GM21717 (cell line): Measurements from ENCODE around the gene MKKS.
A peak's percentile ranks its signal among the peaks of the same experiment; 100 is the strongest.

ENCODE experiments used
- ATAC-seq: cut with Tn5 transposase; IDR thresholded peaks from one replicate; pipeline ENCODE4 v1.9.1; 2021; ENCODE audit warnings: mild to moderate bottlenecking, moderate library complexity; ENCODE audit not compliant: unreplicated experiment

Gene MKKS

DNA sequence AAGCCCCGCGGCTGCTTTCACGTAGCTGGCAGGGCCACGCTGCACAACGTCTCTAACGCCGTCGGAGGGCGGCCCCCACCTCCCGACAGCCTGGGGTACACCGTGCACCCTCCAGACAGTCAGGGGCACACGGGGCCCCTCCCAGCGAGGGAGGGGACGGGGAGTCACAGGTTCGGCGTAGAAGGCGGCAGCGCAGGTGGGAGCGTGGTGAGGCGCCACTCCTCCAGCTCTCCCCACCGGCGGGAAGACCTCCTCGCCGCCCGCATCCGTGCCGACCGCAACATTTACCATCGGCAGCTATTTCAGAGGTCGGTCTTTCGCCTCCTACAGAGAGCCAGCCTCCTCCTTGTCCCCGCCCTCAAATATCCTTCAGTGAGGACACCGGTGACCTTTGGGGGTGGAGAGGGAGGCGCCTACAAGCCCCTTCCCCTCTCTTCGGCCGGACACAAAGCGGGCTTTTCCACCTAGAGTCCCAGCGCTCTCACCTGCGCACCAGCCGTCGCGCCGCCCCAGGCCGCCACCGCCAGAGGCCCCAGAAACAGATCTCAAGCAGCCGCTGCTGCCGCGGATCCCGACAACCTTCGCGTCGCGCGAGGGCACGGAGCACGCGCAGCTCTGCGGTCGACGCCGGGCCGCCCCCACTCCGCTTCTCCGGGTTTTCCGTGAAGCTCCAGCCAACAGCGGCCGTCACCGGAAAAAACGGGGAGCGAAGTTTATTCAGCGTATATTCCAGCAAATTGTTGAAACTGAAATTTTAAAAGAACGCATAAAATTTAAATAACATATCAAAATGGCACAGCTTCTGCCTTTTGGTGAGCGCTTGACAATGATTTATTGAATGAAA is at the start of gene MKKS:
TSS of gene MKKS (minus strand) at position 600 of the 844 bp plus-strand sequence. CDS start 20,708 bp downstream, outside the sequence.
- ATAC-seq: peak; percentile 62

DNA sequence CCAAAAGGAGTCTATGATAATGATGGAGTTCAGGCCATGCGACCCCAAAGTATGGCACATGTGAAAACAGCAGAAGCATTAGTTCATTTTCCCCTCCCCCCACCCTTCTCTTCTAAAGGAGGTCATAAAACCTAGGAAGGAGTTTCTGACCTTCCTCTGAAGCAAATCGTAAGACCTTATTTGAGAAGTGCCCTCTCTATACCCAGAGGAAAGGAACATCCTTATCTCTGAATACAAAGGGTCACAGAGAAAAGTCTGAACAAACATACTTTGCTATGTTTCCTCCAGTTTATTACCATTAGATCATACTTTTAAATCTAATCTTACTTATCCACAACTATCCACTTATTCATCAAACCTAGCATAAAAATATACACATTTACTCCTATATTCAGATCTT is 49.7 kb upstream of the MKKS start:
- ATAC-seq: no peak

DNA sequence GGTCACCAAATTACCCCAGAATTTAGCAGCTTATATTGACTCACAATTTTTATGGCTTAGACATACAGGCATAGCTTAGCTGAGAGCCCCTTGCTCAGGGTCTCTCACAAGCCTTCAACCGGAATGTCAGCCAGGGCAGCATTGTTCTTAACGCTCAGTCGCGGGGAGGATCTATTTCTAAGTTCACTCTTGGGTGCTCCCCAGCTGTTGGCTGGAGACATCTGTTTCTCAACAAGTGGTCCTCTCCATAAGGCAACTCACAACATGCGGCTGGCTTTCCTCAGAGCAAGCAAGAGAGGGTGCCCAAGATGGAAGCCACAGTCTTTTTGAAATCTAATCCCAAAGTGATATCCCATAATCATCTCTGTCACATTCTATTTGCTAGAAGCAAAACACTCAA is 47.7 kb upstream of the MKKS start:
- ATAC-seq: no peak

DNA sequence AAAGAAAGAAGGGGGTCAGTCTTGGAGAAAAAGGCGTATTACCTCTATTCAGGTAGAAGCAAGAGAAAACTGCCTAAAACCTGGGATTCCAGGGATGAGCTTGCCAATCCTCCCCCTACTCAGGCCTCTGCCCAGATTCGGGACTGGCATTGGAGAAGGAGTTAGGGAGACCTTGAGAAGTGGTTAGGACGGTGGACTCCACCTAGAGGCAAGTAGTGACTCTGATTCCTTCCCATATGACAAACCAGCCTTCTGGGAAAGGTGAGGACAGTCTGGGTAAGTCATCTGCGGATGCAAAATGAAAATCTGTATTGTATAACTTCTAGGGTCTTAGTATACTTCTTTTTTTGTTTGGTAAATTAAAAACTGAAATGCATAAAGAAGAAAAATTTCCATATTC is 44.9 kb upstream of the MKKS start:
- ATAC-seq: no peak

DNA sequence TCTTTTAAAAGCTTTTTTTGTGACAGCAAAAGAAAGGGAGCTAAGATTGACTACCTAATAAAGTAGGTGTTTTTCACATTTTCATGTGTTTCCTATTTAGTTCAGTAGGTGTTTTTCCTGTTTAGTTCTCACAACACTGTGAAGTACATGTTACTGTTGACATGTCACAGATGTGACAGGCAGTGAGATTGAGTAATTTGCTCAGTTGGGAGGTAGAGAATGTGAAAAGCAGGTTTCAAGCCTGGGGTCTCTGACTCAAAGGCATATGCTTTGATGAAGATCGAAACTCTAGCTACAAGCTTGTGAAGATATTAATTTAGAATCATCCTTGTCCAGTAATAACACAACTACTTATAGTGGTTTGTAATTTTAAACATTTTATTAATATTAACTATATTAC is 44.2 kb upstream of the MKKS start:
- peak; percentile 65 for ATAC-seq

DNA sequence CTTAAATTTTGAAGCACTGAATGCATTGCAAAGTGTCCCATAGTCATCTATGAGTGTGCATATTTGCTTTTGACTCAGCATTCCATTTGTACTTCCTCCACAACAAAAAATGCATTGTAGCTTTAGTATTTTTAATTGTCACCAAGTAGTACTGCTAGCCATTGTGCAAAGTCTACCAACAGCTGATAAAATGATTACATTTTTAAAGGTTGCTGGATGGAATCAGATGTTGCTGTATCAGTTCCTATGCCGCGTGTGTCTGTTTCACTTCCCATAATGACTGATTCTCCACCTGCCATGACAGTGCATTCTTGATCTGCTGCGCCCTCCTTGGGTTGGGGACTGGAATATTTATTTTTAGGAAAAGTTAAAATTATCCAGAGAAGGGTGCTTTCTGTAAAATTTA is 42.3 kb upstream of the MKKS start:
- ATAC-seq: peak; percentile 85

DNA sequence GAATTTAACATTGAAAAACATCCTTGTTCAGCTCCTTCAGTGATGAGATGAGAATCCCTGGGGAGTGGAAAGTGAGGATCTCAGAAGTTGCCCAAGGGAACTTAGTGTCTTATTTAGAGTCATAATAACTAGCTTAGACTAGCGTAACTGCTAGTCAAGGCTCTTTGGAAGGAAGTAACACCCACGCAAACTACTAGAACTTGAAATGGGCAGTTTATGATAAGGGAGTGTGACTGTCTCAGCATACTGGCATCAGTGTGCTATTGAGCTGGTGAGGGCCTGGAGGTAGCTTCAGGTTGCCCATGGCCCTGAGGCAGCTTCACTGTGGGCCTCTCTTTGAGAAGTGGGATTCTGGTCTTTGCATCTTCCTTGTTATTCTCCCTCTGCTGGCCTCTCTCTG is 41.2 kb upstream of the MKKS start:
- ATAC-seq: no peak

DNA sequence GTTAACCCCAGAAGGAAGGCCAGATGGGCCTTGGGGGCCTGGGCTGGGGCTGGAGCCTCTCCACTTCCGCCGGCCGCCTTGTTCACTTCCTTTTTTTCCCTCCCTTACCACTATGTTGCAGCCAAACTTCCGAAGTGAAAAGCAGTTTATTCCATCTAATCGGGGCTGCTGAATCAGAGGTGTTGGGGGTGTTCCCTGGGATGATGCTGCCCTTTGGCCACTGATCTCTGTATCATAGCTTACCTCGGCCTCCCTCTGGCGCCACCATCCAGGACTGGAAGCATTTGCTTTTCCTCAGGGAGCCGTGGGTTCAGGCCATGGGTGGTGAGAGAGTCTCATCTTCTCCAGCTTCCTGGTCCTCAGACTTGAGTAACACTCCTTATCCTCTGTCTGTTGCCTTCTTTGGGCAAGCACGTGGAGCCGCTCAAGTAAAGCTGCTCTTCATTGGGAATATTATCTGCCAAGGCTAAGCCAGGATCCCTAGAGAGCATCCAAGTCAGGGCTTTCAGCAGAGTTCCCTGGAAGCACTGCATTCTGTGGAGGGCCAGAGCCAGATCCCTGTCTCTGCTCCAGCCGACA is 40.7 kb upstream of the MKKS start:
- no peak for ATAC-seq

DNA sequence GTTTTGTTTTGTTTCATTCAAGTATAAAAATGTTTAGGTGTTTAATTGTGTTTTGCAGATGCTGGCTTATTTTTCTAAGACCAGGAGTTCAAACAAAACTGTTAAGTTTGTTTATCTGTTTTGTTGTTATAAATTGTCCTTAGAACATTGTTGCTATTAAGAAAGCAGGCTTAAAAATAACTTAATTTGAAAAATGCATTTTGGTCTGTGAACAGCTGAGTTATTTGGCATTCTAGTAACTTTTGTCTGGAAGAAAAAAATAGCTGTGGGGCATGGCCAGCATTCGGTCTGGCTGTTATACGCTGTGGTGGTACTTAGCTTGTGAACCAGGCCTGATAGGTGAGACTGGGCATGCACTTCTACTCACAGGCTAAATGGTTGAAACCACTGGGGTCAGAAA is 38.8 kb upstream of the MKKS start:
- ATAC-seq: no peak

DNA sequence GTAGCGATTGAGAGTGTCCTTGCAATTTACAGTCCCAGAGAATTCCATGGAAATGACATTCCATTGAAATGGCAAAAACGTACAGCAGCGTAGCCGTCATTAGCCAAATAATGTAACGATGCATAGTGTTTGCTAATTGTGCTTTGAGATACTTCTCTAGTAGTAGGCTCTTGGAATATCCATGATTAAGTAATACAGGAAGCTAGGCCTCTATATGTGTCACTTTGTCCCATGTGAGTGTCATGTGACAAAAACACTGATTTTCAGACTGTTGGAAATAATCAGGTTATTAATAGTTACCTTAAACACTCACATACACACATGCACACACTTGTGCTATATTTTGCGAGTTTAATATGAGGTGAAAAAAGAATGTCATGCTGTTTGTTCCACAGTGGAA is 36.3 kb upstream of the MKKS start:
- no peak for ATAC-seq

DNA sequence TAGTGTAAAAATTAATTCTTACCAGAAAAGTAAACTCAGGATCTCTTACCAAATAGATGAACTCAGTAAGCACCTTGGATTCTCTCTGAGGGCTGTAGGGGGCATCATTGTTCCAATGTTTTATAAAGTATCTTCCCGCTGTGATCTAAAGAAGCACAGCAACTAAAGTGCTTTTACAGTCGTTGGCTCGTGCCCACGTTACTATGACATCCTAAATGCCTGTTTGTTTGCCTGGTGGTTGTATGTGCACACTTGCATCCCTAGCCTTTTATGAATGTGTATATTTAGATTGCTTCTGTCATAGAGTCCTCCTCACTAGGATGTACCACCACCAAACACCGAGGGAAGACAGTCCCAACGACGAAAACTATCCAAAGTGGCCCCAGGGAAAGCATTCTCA is 35.6 kb upstream of the MKKS start:
- ATAC-seq: no peak

DNA sequence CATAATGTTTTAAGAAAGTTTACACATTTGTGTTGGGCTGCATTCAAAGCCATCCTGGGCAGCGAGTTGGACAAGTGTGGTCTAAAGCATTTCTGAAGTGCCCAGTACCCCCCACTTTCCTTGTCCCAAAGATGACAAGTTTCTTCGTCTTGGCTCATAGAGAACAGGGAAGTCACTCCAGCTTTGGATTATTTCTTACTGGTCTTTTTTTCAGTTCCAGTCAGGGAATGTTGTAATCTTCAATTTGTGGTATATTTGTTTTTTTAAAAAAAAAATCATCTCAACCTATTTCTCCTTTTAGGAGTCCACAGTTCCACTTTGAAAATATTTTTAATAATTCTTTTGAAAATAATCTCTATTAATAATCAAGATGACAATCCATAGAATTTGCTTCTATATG is 35.0 kb upstream of the MKKS start:
- ATAC-seq: no peak

DNA sequence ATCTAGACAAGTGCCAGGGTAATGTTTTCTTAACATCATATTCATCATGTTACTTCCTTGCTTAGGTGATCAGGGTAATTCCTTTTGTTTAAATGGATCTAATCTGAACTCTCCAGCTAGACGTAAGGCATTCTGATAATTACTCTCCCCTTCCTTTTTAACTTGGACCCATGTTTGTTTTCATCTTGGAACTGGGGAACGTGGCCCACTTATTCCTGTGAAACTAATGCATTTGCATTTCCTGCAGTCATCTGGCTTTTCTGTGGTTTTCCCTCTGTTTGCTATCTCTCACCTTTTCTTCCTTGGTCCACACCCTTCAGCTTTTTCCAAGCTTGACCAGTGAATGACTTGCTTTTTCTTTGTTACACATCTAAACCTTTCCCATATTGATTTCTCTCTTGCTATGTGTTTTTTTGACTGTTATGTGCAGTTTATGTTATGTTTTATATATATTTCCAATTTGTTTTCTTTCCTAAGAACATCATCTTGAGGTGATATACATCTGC is 34.4 kb upstream of the MKKS start:
- ATAC-seq: no peak

DNA sequence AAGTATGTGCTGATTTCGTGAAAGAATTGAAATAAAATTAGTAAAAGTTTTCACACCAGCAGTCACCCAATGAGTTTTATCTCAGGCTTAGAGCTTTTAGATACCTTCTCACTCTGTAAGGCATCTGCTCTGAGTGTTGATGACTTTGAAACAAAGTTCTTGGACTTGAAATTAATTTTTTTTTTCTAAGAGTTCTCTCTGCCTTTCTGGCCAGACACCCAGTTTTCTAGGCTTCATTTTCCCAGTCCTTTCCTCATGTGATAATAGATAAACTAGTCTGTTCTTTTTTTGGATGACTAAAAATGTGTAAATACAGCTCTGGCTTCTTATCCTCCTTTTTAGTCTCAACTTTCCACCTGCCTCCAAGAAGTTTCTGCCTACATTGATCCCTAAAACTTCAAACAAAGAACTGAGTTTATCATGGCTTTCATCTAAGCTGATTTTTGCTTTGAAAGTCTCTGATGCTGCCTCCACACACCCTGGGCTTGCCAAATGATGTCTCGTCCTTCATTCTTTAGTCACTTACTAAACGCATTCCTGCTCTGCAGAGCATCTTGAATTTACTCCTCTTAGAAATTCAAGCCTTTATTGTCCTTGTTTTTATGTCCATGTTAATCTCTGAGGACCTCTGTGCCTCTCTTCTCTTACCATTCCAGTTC is 33.8 kb upstream of the MKKS start:
- no peak for ATAC-seq

DNA sequence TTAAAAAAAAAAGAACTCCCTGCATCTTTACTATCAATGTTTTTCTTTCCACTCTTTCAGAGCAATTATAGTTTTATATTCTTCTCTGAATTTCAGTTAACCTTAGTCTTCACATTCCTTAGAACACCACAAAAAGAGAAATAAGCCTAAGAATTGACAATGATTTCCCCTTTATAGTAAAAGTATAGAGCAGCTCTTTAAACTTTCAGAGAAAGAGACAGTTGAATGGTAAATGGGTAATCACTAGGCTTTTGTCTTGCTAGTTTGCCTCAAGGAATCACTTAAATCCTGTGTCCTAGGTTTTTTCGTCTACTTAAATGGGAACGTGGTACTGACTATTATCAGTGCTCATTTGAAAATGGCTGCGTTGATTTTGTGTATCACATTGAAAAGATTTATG is 32.8 kb upstream of the MKKS start:
- no peak for ATAC-seq

DNA sequence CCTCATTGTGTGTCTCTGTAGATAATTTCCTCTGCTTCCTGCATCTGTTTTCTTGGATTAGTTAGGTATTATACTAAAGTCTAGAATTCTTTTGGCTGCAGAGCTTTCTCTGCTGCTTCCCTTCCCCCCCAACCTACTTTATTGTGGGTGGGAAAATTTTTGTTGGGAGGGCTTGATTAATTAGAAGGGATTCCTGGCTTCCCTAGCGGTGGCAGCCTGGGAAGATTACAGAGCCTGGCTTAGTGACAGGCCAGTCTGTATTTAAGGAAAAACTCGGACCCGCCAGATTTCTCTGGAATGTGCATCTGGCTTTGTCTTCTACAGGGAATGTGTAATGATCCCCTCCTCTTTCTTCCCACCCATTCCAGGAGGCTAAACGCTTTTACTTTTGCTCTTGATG is 32.3 kb upstream of the MKKS start:
- ATAC-seq: no peak

DNA sequence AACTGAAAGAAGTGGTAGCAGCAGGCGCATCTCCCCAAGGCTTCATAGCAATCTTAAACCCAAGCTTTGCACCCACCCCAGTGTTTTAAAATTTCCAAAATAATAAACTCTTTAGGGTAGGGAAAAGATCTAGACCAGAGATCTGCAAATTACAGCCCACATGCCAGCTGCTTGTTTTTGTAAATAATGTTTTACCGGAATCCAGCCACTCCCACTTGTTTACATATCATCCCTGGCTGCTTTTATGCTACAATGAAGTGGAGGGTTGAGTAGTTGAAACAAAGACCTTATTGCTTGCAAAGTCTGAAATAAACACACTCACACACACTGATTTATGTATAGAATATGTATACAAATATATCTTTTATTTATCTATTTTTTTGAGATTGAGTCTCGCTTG is 31.1 kb upstream of the MKKS start:
- ATAC-seq: no peak

DNA sequence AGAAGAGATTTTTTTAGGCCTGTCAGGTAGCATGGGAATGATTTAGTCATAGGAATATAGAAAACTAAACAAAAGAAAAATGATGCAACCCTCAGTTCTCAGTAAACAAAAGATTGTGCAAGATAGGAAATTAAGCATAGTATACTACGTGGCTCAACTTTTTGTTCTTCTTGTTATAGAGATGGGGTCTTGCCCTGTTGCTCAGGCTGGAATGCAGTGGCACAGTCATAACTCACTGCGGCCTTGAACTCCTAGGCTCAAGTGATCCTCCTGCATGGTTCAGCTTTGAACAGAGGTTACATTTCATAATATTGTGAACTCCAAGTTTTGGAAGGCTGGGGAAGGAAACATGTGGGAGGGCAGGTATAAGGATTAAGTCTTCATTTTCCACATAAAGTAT is 29.6 kb upstream of the MKKS start:
- no peak for ATAC-seq

DNA sequence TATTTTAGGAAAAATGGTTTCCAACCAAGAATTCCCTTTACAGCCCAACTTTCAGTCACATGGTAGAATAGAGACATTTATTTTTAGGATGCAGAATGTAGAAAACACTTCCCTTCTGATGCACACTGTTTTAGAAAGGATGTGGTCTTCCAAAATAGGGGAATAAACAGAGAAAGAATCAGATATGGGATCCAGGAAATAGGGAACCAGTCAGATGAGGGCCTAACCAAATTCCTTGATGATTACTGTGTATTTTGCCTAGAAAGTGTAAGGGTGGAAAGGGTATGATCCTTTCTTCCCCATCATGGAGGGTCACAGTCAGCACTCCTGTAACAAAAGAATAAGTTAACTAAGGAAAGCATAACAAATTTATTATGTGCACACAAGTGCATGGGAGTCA is 28.5 kb upstream of the MKKS start:
- ATAC-seq: no peak

DNA sequence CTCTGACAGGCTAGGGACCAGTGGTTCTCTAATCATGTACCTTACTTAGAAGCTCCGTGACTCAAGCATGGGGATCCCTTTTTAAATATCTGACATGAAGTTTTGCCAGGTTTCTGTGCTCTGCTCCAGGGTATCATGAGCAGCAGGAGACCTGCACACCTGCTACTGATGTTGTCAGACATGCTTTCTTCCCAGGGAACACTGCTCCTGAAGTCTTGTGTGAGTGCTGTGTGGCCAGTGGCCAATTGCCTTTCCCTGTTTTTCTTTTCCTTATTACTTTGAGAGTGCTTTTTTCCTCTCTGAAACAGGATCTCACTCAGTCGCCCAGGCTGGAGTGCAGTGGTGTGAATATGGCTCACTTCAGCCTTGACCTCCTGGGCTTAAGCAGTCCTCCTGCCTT is 27.5 kb upstream of the MKKS start:
- ATAC-seq: no peak

DNA sequence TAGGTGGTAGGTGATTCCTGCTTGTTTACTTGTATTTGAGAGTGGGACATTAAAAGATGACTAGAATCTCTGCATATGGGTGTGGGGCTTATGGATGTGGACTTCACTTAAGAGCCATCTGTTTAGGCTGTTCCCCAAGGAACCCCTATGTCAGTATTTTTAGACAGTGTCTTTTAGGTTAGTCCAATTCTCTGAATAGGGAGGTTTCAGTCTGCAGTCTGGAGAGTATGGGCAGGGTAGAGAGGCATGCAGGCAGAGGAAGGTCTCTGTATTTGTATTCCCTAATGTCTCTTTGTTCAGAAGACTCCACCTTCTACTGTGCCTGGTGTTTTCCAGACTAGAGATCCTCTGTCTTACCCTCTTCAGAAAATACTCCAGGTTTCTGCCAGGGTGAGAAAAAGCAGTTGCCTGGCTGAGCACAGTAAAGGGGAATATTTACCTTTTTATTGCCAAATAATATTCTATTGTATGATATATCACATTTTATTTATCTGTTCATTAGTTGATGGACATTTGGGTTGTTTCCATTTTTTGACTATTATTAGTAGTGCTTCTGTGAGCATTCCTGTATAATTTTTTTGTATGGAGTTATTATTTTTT is 20.2 kb upstream of the MKKS start:
- ATAC-seq: no peak

DNA sequence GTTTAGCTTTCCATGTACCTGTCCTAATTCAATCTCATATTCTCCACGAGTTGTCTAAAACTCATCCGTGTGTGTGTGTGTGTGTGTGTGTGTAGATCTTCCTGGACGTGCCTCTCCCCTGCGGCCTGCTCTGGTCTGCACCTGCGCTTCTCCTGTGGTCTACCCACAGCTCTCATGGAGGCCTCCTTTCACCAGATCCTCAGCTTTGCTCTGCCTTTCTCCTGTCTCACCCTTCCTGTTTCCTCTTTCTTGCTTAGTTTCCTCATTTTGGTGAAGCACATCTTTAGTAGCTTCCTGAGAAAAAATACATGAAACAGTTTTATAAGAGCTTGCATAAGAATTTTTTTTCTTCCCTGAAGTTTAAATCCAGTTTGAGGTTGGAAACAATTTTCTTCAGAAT is 19.2 kb upstream of the MKKS start:
- ATAC-seq: peak; percentile 90
